ENCODE data around the gene ANKRD18A.

The ANKRD18A gene

GRCh38 chr9:38621434-38622287, 1.3 kb upstream of the ANKRD18A start:
- H3K4me3 ChIP-seq (ENCODE audit: low read depth, low read length), result peak overlapping the region; percentile 66
- no peak for TF ChIP-seq ZNF518A (tag by site-specific recombination; conservative IDR thresholded peaks at IDR 0.05; ENCODE audit: low read depth)
- TF ChIP-seq ZBTB11 (tag by site-specific recombination; conservative IDR thresholded peaks at IDR 0.05; ENCODE audit: low read depth), result no peak
- no peak for TF ChIP-seq RBAK (tag by site-specific recombination; IDR thresholded peaks at IDR 0.05)
- TF ChIP-seq TRIM28 (IDR thresholded peaks at IDR 0.05; ENCODE audit: borderline replicate concordance, low read length), result no peak
- TF ChIP-seq ZNF76 (tag by site-specific recombination; IDR thresholded peaks at IDR 0.05; ENCODE audit: borderline replicate concordance, low read depth), result peak; percentile 12; the same call in 1 of the 2 replicates
- no peak for TF ChIP-seq ZBTB49 (tag by site-specific recombination; IDR thresholded peaks at IDR 0.05; ENCODE audit: low read depth)
- no peak for TF ChIP-seq ZNF223 (tag by site-specific recombination; IDR thresholded peaks at IDR 0.05)
- no peak for TF ChIP-seq ZNF16 (tag by site-specific recombination; IDR thresholded peaks at IDR 0.05; ENCODE audit: low read depth)
- peak; percentile 82 for TF ChIP-seq ZBTB8A (tag by site-specific recombination; IDR thresholded peaks at IDR 0.05)
- TF ChIP-seq ZFP41 (tag by site-specific recombination; IDR thresholded peaks at IDR 0.05; ENCODE audit: borderline replicate concordance), result no peak
- no peak for TF ChIP-seq WT1 (tag by site-specific recombination; IDR thresholded peaks at IDR 0.05)
- TF ChIP-seq GLIS2 (tag by site-specific recombination; IDR thresholded peaks at IDR 0.05), result peak; percentile 61; the same call in 1 of the 2 replicates
- no peak for TF ChIP-seq ZNF350 (tag by site-specific recombination; IDR thresholded peaks at IDR 0.05)
- TF ChIP-seq ZNF394 (tag by site-specific recombination; IDR thresholded peaks at IDR 0.05; ENCODE audit: borderline replicate concordance), result 0 out of 2 replicates have a peak, but pooled peaks have one; percentile 12
- no peak; the same call in 1 of the 2 replicates for TF ChIP-seq ZBTB17 (tag by site-specific recombination; IDR thresholded peaks at IDR 0.05)
- peak; percentile 43; the same call in 1 of the 2 replicates for TF ChIP-seq ZIC2 (tag by site-specific recombination; IDR thresholded peaks at IDR 0.05)
- no peak for TF ChIP-seq ZNF501 (tag by site-specific recombination; IDR thresholded peaks at IDR 0.05)
- TF ChIP-seq KLF8 (tag by site-specific recombination; IDR thresholded peaks at IDR 0.05), result peak; percentile 16; the same call in 1 of the 2 replicates
- TF ChIP-seq ZBTB26 (tag by site-specific recombination; optimal IDR thresholded peaks at IDR 0.05), result peak; percentile 56
- no peak for TF ChIP-seq KLF1 (tag by site-specific recombination; IDR thresholded peaks at IDR 0.05)
- TF ChIP-seq EGR2 (tag by site-specific recombination; IDR thresholded peaks at IDR 0.05; ENCODE audit: low read depth), result no peak
- TF ChIP-seq, protein P1, sequence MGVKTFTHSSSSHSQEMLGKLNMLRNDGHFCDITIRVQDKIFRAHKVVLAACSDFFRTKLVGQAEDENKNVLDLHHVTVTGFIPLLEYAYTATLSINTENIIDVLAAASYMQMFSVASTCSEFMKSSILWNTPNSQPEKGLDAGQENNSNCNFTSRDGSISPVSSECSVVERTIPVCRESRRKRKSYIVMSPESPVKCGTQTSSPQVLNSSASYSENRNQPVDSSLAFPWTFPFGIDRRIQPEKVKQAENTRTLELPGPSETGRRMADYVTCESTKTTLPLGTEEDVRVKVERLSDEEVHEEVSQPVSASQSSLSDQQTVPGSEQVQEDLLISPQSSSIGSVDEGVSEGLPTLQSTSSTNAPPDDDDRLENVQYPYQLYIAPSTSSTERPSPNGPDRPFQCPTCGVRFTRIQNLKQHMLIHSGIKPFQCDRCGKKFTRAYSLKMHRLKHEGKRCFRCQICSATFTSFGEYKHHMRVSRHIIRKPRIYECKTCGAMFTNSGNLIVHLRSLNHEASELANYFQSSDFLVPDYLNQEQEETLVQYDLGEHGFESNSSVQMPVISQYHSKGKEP (tag by site-specific recombination; IDR thresholded peaks at IDR 0.05), result no peak
- TF ChIP-seq SP3 (tag by site-specific recombination; IDR thresholded peaks at IDR 0.05), result no peak

More at GRCh38 chr9:38621434-38622287, 1.3 kb upstream of the ANKRD18A start:
- H3K4me1 ChIP-seq (ENCODE audit: control insufficient read depth, insufficient read depth, low read length), result no peaks in the 10 kb centered on the region
- ChIA-PET CTCF (interaction anchor here (0.6 to 2.8 kb wide), 10 partner anchors 11 to 961 kb away, joined by 3 to 12 read pairs (median 4); no protein-coding TSS in a partner anchor), POLR2A (interaction anchor here (0.8 to 1.9 kb wide), 3 partner anchors 11 to 50 kb away, joined by 3 to 8 read pairs (median 5); no protein-coding TSS in a partner anchor)
- H3K36me3 ChIP-seq (ENCODE audit: control insufficient read depth in 2 of 2, insufficient read depth in 1 of 2, low read length in 2 of 2), result no peaks in the 10 kb centered on the region
- peak overlapping the region; percentile 96 for H3K27ac ChIP-seq (ENCODE audit: extremely low read depth, low read depth, low read length)
- no peaks in the 10 kb centered on the region for H3K9me3 ChIP-seq (ENCODE audit: control insufficient read depth, insufficient read depth, low read depth, low read length)

Measured in HEK293 (cell line).